ENCODE measurements around the gene CPLX3.

Gene CPLX3

DNA sequence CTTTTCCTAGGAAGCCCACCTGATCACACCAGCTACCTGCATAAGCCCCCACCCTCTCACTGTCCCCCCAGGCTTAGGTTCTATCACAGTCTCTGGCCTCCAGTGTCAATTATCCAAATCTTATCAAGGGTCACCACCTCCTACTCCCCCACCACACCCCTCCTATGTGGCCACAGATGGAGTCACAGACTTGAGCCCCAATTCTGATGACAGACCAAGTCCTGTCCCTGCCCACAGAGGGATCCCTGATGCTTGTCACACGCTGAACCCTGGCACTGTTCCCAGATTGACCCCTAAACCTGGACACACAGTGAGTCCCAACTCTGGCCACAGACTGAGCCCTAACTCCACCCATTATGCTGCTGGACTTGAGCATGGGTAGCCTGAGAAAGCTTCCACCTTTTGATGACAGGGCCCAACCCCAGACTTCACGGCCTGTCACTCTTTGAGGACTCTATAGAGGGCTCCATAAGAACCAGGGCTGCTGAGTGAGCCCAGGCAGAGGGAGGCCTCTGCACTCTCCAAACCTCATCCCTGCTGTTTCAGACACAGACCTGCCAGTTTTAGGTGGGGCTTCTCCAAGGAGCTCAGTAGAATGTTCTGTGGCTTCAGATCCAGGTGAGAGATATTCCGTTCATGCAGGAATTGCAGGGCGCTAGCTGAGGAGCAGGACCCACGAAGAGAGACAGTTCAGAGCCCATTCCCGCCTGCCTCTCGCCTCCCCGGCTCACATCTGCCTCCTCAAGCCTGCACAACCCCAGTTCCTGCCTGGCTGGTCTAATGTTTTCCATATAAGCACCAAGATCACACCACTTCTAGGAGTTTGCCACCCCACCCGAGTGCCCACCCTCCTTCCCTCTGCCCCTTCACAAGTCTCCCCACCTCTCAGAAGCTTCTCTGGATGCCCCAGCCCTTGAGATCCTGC is 14.7 kb downstream of the CPLX3 start:
- no peak for FAIRE-seq
- DNase-seq (ENCODE audit: insufficient read length, low spot score), result no peak

DNA sequence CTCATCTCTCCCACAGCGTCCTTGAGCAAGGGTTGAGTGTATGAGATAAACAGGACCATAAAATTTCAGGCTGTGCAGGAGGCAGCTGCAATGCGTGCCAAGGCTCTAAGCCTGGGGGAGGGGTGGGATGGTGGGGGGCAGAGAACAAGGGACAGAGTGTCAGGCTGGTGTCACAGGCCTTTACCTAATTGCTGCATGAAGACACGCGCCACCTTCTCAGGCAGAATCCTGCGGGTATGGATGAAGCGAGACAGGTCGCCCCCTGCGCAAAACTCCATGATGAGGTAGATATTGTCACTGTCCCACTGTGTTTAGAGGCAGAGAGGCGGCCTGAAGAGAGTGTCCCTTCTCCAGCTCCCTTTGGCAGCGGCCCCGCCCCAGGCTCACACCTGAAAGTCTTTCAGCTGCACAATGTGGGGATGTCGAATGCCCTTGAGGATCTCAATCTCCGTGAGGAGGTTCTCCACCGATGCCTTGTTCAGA is 15.5 kb downstream of the CPLX3 start:
- no peak for FAIRE-seq
- no peak for DNase-seq (ENCODE audit: insufficient read length, low spot score)

DNA sequence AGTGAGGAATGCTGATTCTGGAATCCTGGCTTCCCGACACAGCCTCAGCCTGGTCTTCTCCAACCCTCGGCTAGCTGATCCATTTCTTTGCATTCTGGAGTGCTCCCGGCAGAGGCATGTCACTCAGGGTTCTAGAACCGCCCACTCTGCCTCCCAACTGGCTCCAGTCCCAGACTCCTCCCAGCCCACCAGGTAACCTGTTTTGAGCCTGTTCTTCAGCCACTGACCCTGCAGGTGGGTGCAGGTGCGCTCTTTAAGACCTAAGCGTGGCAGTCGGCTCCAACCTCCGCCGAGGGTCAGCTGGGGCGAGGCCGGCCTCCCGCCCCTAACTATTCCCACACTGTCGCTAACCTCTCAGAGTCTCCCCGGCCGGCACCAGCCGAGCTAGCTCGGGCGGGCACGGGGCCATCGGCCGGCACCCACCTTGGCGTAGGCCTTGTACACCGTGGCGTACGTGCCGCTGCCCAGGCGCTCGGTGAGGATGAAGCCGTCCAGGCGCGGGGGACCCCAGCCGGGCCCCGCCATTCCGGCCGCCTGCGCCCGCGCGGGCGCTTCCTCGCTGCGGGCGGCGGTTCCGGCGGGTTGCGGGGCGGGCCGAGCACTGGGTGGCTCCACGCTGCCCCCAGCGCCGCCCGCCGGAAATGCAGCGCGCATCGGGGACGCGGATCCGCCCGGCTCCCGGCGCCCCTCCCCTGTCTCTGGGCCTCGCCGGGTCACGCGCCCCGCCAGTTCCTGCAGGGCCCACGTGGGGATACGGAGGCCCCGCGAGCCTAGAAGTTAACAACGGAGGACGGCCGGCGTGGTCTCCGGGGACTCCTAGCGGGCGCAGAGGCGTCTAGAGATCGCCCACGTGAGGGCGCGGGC is 16.4 kb downstream of the CPLX3 start, which contains the start of gene ULK3:
ULK3 (minus strand) TSS at position 576 of the 864 bp plus-strand sequence; CDS start at position 525, 51 bp downstream.
- peak; percentile 93 for FAIRE-seq
- DNase-seq (ENCODE audit: insufficient read length, low spot score), result peak; percentile 97

- no peak for DNase-seq (ENCODE audit: insufficient read length, low spot score)
- FAIRE-seq, result no peak
Measured at GRCh38 chr15:74843445-74843828, 17.0 kb downstream of the CPLX3 start.

DNA sequence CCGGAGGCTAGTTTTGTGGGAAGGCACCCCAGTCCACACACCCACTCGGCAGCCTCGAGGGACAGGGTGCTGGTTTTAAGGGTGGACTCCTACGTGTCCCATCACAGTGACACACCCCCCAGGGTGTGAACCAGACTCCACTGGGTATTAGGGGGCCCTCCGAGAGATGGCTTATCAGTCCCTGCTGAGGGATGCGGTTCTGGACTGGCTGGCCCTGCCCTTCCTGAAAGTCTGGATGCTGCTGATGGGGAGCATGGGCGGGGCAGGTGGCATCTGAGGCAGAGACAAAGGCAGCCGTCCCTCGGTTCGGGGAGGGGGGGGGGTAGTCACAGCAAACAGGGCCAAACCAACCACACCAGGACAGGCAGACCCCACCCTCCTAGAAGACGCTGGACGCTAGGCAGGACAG is 17.5 kb downstream of the CPLX3 start:
- no peak for FAIRE-seq
- no peak for DNase-seq (ENCODE audit: insufficient read length, low spot score)

- FAIRE-seq, result no peak
- no peak for DNase-seq (ENCODE audit: insufficient read length, low spot score)
Measured at GRCh38 chr15:74844319-74845207, 18.1 kb downstream of the CPLX3 start.

GRCh38 chr15:74845208-74845568 is 18.8 kb downstream of the CPLX3 start:
- no peak for DNase-seq (ENCODE audit: insufficient read length, low spot score)
- no peak for FAIRE-seq

- FAIRE-seq, result no peak
- DNase-seq (ENCODE audit: insufficient read length, low spot score), result no peak
Measured at GRCh38 chr15:74845581-74845980, 19.2 kb downstream of the CPLX3 start.

DNA sequence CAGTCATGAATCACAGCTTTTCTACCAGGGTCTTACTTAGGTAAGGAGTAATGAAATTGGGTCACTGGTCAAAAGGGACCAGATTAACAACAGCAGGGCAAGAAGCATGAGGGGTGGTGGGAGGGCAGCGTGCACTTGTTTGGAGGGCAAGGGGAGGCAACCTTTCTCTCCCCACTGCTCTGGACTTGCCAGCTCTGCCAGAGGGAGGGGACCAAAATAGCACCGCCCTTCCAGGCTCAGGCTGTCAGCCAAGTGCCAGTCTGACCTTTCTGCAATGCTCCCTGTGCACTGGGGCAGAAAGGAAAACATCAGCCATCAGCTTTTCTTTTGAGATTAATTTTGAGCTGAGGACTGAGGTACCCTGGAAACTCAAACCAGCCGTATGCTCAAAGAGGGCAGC is 21.0 kb downstream of the CPLX3 start:
- no peak for DNase-seq (ENCODE audit: insufficient read length, low spot score)
- no peak for FAIRE-seq

- no peak for FAIRE-seq
Measured at GRCh38 chr15:74850393-74850792, 24.0 kb downstream of the CPLX3 start.

GRCh38 chr15:74851960-74852359 is 25.5 kb downstream of the CPLX3 start:
- FAIRE-seq, result no peak
- DNase-seq (ENCODE audit: insufficient read length, low spot score), result no peak

More at GRCh38 chr15:74850393-74850792, 24.0 kb downstream of the CPLX3 start:
- no peak for DNase-seq (ENCODE audit: insufficient read length, low spot score)

DNA sequence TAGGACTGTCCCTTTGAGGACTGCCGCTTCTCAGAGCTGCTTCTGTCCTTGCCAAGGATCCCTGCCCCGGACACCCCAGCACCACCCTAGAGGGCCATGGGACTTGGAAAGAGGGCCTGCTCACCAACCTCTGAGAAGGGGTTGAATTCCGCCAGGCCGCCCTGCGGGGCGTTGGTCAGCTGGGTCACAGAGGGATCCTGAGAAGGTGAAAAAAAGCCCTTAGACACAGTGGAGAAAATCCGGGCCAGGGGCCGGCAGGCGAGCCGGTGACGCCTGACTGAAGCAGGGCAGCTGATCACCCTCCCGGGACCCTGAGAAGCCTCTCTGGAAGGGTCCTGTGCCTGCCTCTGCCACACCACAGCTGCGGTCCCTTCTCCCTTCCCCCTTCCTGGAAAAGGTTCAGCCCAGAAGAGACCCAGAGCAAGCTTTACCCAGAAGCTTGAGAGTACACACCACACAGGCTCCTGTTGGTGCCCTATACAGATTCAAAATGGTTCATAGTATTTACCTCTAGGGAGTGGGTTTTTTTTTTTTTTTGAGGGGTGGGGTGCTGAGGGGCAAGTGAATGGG is 28.1 kb downstream of the CPLX3 start:
- FAIRE-seq (no peak), DNase-seq (ENCODE audit: insufficient read length, low spot score) (no peak)

DNA sequence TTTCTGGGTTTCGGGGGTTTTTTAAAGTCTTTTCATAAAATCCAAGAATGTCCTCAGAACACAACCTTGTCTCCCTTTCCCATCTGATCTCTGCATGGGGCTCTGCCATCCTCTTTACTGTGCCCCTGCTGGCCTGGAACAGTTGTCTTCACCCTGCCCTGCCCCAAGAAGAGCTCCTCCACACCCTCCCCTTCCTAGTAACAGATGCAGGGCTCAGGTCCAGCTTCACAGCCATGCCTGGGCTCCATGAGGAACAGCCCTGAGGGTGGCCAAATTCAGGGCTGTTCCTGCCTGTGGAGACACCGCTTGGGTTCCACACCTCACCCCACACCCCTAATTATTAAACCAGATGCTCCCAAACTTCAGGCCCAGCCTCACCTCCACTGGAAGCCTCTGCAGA is 29.4 kb downstream of the CPLX3 start:
- no peak for FAIRE-seq
- DNase-seq (ENCODE audit: insufficient read length, low spot score), result no peak

DNA sequence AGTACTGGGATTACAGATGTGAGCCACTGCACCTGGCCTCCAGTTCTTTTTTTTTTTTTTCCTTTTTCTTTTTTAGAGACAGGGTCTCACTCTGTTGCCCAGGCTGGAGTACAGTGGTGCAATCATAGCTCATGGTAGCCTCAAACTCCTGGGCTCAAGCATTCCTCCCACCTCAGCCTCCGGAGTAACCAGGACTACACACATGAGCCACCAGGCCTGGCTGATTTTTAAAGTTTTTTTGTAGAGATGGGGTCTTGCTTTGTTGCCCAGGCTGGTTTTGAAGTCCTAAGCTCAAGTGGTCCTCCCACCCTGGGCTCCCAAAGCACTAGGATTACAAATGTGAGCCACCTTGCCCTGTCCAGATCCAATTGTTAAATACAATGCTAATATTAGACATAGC is 30.1 kb downstream of the CPLX3 start:
- DNase-seq (ENCODE audit: insufficient read length, low spot score) (no peak), FAIRE-seq (no peak)

- DNase-seq (ENCODE audit: insufficient read length, low spot score) (peak; percentile 72), FAIRE-seq (peak; percentile 99)
Measured at GRCh38 chr15:74857082-74857655, 30.7 kb downstream of the CPLX3 start.

- DNase-seq (ENCODE audit: insufficient read length, low spot score) (no peak), FAIRE-seq (no peak)
Measured at GRCh38 chr15:74857671-74858368, 31.4 kb downstream of the CPLX3 start.

DNA sequence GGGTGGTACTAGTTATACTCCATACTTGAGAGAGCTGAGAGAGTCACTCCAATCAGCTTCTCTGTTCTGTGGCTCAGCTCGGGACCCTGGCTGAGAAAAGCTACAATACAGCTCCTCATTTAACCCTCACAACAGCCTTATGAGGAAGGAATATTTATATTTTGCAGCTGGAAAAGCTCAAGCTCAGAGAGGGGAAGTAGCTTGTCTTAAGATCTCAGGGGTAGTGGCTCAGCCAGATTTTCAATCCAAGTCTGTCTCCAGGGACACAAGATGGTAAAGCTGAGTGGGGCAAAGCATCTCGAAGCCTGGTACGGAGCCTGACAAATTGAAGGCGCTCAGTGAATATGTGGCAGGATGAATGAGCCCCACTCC is 31.9 kb downstream of the CPLX3 start:
- no peak for DNase-seq (ENCODE audit: insufficient read length, low spot score)
- FAIRE-seq, result peak; percentile 42

DNA sequence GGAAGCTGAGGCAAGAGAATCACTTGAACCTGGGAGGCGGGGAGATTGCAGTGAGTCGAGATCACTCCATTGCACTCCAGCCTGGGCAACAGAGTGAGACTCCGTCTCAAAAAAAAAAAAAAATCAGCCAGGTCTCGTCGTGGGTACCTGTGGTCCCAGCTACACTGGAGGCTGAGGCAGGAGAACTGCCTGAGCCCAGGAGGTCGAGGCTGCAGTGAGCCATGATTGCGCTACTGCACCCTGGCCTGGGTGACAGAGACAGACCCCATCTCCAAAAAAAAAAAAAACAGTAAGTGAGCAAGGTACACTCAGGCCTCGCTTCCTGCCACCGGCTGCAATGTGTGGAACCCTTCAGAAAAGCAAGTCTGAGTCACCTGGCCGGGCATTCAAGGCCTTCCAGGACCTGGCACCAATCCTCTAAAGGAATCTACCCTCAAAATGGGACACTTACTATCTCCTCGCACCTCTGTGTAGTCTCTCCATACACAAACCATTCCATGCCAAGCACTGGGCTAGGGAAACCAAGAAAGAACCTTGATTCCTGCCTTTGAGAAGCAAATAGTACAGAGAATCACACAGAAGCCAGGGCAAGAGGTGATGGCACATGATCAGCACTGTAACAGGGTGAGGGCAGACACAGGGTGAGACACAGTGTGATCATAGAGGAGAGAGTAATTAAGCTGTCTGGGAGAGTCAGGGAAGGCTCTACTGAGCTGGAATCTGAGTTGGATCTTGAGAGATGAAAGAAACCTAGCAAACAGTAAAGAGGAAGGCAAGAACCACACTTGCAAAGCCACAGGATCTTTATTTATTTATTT is 37.0 kb downstream of the CPLX3 start:
- FAIRE-seq, result no peak

More for the DNA sequence above, 37.0 kb downstream of the CPLX3 start:
- DNase-seq (ENCODE audit: insufficient read length, low spot score), result no peak
